ENCODE measurements around the gene GTF2A2. TPM values are rescaled to one million over a fixed set of nuclear protein-coding genes. Genes with fewer than 3 reads are reported as not detected.

Gene GTF2A2
- 175 TPM for total RNA-seq (2021; ENCODE audit: unreplicated experiment)
- polyA plus RNA-seq (2012) = 35.1 and 55.4 TPM in 2 replicates
- percentile 90 among the genes with signal in this experiment for Bru-seq, nascent RNA
- BruChase-seq, experiment 1, labeled RNA remaining after a 6-hour chase = percentile 93 among the genes with signal in this experiment
- percentile 86 among the genes with signal in this experiment for BruChase-seq, experiment 2, labeled RNA remaining after a 2-hour chase
- long read RNA-seq, transcript GTF2A2-202 (5 exons, 1,582 nt) = major isoform, 39 of 59 reads
- long read RNA-seq, partial matches to known transcripts = 11 of 59 reads
- long read RNA-seq, other reads (novel, unspliced or antisense) = 2 of 59 reads

- no peaks in the 10 kb centered on the region for H3K9me3 ChIP-seq (ENCODE audit: control insufficient read depth in 1 of 2, insufficient read depth in 1 of 2, low read depth in 1 of 2, low read length in 2 of 2)
- peaks cover 5 to 9% of the 10 kb centered on the region in 2 experiments; a peak in 2 of 4 replicates for H3K36me3 ChIP-seq (ENCODE audit: control insufficient read depth in 1 of 2, insufficient read depth in 2 of 2, low read length in 2 of 2)
- peak within 1 kb of the TSS; percentile 72 for H3K4me2 ChIP-seq (ENCODE audit: low read length)
- no peak for TF ChIP-seq RAD21 (IDR thresholded peaks at IDR 0.05; ENCODE audit: low read depth)
- TF ChIP-seq ELF1 (IDR thresholded peaks at IDR 0.05; ENCODE audit: borderline replicate concordance, low read depth) = peak; percentile 89
- TF ChIP-seq ZNF274 (IDR thresholded peaks at IDR 0.05; ENCODE audit: low read depth, low read length) = no peak
- peak; percentile 82 for TF ChIP-seq ZFX (IDR thresholded peaks at IDR 0.05)
- TF ChIP-seq REST (IDR thresholded peaks at IDR 0.05; ENCODE audit: low read depth) = no peak
- TF ChIP-seq SP1 (IDR thresholded peaks at IDR 0.05; ENCODE audit: low read depth) = peak; percentile 56
- peak; percentile 34 for TF ChIP-seq POLR2A (IDR thresholded peaks at IDR 0.05; ENCODE audit: borderline replicate concordance, extremely low read depth, insufficient read depth, insufficient read length)
- peak; percentile 74; the same call in 1 of the 2 replicates for TF ChIP-seq MAX (IDR thresholded peaks at IDR 0.05)
- peak; percentile 64; the same call in 1 of the 2 replicates for TF ChIP-seq SIN3A (IDR thresholded peaks at IDR 0.05; ENCODE audit: low read depth)
- no peak for TF ChIP-seq TCF7L2 (IDR thresholded peaks at IDR 0.05; ENCODE audit: borderline replicate concordance, extremely low read depth, insufficient read depth, insufficient read length)
- TF ChIP-seq POLR2AphosphoS5 (IDR thresholded peaks at IDR 0.05; ENCODE audit: low read depth, low read length) = peak; percentile 91
- no peak for TF ChIP-seq EZH2 (IDR thresholded peaks at IDR 0.05)
- TF ChIP-seq CEBPB (IDR thresholded peaks at IDR 0.05; ENCODE audit: low read depth) = no peak
- TF ChIP-seq YY1 (IDR thresholded peaks at IDR 0.05; ENCODE audit: extremely low read depth, insufficient replicate concordance, low read depth, low read length) = no peak
- ChIA-PET RAD21 (ENCODE audit: low non-redundant PET in 1 of 2, low total read pairs in 2 of 2, uncharacterized antibody in 2 of 2, unreplicated experiment in 2 of 2) (no interaction called here), CTCF (interaction anchor here (0.9 to 1.7 kb wide), 2 partner anchors 125 to 128 kb away, joined by 4 read pairs; no protein-coding TSS in a partner anchor), POLR2A (interaction anchor here (0.7 to 0.8 kb wide), 2 partner anchors 24 to 28 kb away, joined by 3 read pairs; no protein-coding TSS in a partner anchor)
- peak within 1 kb of the TSS; percentile 92 for H3K9ac ChIP-seq (ENCODE audit: low read length)
- peak; percentile 100 for ATAC-seq
- intact Hi-C loops (cut with micrococcal nuclease) = no loop called here
- peaks cover 52% of the 10 kb centered on the region for H3K79me2 ChIP-seq (ENCODE audit: insufficient read depth, low read length)
- BruUV-seq (replicated peaks) = no TSS peak
- H4K20me1 ChIP-seq (ENCODE audit: insufficient read depth) = no peaks in the 10 kb centered on the region
- DNase-seq (ENCODE audit: low read depth, low spot score) = peak; percentile 81
- H3K27ac ChIP-seq (ENCODE audit: low read depth, low read length) = peak within 1 kb of the TSS; percentile 74
- peak within 1 kb of the TSS; percentile 88 to 89 for H3K4me3 ChIP-seq (replicated peaks in 1 of 2; ENCODE audit: low read depth in 1 of 2, low read length in 2 of 2)
- H3K4me1 ChIP-seq (ENCODE audit: control insufficient read depth in 1 of 2, insufficient read depth in 2 of 2, low read length in 2 of 2) = peaks cover 6 to 20% of the 10 kb centered on the region in 2 experiments
- no peak within 1 kb of the TSS for H2AFZ ChIP-seq (ENCODE audit: low read depth, low read length, poor library complexity, severe bottlenecking)
- no peaks in the 10 kb centered on the region for H3K9me2 ChIP-seq (ENCODE audit: insufficient read depth)
- H3K27me3 ChIP-seq (ENCODE audit: insufficient read depth, low read length) = no peaks in the 10 kb centered on the region
Observed at GRCh38 chr15:59656897-59657634, at the start of gene GTF2A2. Gene GTF2A2, minus strand, starts transcription at chr15:59657515. Its CDS starts 5,238 bp downstream, at chr15:59652277.
